Fibroblast of skin of right biceps (primary cell): ENCODE results near the gene PSMB10.

Source experiments
- DNase-seq: peaks from one replicate; pipeline ENCODE4 v3.0.0-alpha.2; 2013

The PSMB10 gene

GRCh38 chr16:67963662-67964321, 27.1 kb upstream of the PSMB10 start:
- DNase-seq = no peak

GRCh38 chr16:67963292-67963661, 26.6 kb upstream of the PSMB10 start:
- DNase-seq = no peak

- DNase-seq = no peak
Observed at GRCh38 chr16:67962135-67962534, 25.5 kb upstream of the PSMB10 start.

GRCh38 chr16:67961551-67961957, 24.9 kb upstream of the PSMB10 start:
- no peak for DNase-seq

GRCh38 chr16:67959536-67960329, 23.1 kb upstream of the PSMB10 start:
- peak; percentile 26 for DNase-seq

- DNase-seq = no peak
Observed at GRCh38 chr16:67957622-67958021, 21.0 kb upstream of the PSMB10 start.

GRCh38 chr16:67954421-67955196, 18.0 kb upstream of the PSMB10 start:
- no peak for DNase-seq

GRCh38 chr16:67953641-67954375, 17.2 kb upstream of the PSMB10 start:
- no peak for DNase-seq

GRCh38 chr16:67951485-67951884, 14.8 kb upstream of the PSMB10 start:
- DNase-seq = no peak

- DNase-seq = no peak
Observed at GRCh38 chr16:67950335-67950843, 13.7 kb upstream of the PSMB10 start.

- DNase-seq = no peak
Observed at GRCh38 chr16:67949645-67950044, 13.0 kb upstream of the PSMB10 start.

- no peak for DNase-seq
Observed at GRCh38 chr16:67948015-67948414, 11.4 kb upstream of the PSMB10 start.

- DNase-seq = no peak
Observed at GRCh38 chr16:67946966-67947558, 10.4 kb upstream of the PSMB10 start.

GRCh38 chr16:67946128-67946569, 9.5 kb upstream of the PSMB10 start:
- DNase-seq = no peak

- no peak for DNase-seq
Observed at GRCh38 chr16:67945392-67945933, 8.8 kb upstream of the PSMB10 start.

GRCh38 chr16:67944690-67945391, 8.2 kb upstream of the PSMB10 start:
- no peak for DNase-seq

GRCh38 chr16:67943619-67944504, 7.2 kb upstream of the PSMB10 start, which contains the start of gene LCAT:
Gene LCAT (minus strand): TSS chr16:67944120. CDS start chr16:67944101, 19 bp downstream.
- DNase-seq = no peak

- DNase-seq = no peak
Observed at GRCh38 chr16:67943256-67943618, 6.6 kb upstream of the PSMB10 start.

- DNase-seq = no peak
Observed at GRCh38 chr16:67942510-67943255, 6.0 kb upstream of the PSMB10 start.

GRCh38 chr16:67942200-67942509, 5.5 kb upstream of the PSMB10 start:
- DNase-seq = no peak
